Fibroblast of the aortic adventitia (primary cell): ENCODE data around the gene CHRD. TPM values are rescaled to one million over a fixed set of nuclear protein-coding genes. Genes with fewer than 3 reads are reported as not detected.

Experiments
- DNase-seq: peaks from one replicate; pipeline ENCODE4 v3.0.0-alpha.2; 2010; ENCODE audit warnings: low read depth
- H3K4me3 ChIP-seq: 2 replicates; pipeline ENCODE4 v1.5.1; 2011; ENCODE audit warnings: low read depth, mild to moderate bottlenecking, control low read depth, low read length, moderate library complexity
- CTCF ChIP-seq: IDR thresholded peaks from 2 replicates; pipeline ENCODE4 v1.5.1; 2011; ENCODE audit warnings: mild to moderate bottlenecking, low read length, control low read depth, inconsistent platforms; ENCODE audit not compliant: insufficient read depth
- total RNA-seq: library from RNA; depleted of rRNA; stranded (reverse); fragments of >200 nt; gene quantifications from 2 replicates; pipeline ENCODE4 v1.2.3, GENCODE V29; 2012; ENCODE audit warnings: low replicate concordance

Gene CHRD
- total RNA-seq, 1 donor = 0.36 TPM

- H3K4me3 ChIP-seq = no peak overlapping the region
- TF ChIP-seq CTCF = no peak
Measured at GRCh38 chr3:184358921-184359350, 20.9 kb upstream of the CHRD start.

GRCh38 chr3:184359610-184360009 lies 20.2 kb upstream of the CHRD start:
- TF ChIP-seq CTCF = no peak
- no peak overlapping the region for H3K4me3 ChIP-seq
- no peak for DNase-seq

More at GRCh38 chr3:184358921-184359350, 20.9 kb upstream of the CHRD start:
- DNase-seq = no peak

DNA sequence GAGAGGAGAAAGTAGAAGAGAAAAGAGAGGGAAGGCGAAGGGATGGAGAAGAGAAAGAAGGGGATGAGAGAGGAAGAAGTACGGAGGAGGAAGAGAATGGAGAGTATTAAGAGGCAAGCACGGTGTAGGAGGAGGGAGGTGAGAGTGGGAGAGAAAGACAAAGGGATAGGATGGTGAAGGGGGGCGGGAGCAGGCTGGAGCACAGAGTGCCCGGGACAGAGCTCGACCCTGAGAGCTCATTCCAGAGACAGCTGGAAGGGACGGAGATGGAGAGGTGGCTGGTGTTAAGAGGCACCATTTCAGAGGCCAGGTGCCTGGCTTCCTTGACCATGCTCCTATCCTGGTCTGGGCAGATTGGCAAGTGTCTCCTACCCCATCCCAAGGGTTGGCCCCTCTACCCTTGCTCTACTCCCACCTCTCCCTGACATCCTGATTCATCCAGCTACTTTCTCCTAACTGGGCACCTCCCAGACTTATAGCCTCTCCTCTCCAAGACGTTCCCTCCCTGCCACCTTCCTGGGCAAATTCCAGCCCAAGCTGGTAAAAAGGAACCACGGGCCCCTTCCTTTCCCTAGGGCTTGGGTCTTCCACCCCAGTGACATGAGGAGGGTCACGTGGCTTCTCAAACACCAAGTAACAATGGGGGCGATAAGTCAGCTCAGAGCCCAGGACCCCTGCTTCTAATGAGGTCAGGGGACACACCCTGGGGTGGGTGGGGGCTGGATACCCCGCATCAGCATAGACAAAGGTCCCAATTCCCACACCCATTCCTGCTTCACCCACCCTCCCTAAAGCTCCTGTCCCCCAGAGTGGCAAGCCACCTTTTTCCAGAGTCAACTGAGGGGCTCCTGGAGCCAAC lies 19.6 kb upstream of the CHRD start:
- no peak for DNase-seq
- no peak for TF ChIP-seq CTCF
- H3K4me3 ChIP-seq = peak overlapping the region; percentile 85

DNA sequence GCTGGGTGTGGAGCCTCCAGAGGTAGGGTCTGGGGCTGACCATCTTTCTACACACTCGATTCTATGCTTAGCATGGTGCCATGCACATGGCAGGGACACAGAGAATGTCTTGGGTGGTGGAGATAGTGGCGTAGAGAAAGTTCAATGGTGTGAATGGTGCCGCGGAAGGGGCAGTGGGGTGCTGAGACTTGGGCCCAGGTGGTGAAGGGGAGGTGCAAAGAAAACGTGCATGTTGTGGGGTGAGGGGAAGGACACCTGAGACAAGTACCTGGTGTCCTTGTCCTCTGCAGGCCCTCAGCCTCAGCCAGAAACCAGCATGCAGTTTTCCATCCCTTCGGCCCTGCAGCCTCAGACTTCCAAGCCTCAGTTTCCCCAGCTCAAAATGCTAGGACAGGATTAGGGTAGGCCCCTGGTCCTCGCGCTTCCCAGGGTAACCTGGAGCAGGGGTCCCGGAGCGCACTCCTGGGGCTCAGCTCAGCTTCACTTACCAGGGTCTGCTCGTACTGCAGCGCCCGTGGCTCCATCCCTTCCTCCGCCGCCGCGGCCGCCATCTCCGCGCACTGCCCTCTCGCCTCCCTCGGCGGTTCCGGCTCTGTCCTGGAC lies 18.8 kb upstream of the CHRD start:
- TF ChIP-seq CTCF = no peak
- no peak for DNase-seq

DNA sequence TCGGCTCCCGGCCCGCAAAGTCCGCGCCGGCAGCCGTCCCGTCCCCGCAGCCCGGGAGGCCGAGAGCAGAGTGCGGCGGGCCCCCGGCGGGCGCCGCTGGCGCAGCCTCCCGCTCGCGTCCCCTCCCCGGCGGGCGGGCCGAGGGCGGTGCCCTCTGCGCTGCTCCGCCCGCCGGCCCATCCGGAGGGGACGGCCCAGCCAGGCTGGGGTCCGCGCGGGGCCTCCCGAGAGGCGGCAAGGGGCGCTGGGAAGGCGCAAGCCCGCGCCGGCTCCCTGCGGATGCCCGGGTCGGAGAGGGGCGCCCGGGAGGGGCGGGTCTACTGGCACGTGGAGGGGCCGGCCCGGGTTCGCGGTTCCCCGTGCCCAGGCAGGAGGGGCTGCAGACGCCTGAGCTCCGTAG lies 18.3 kb upstream of the CHRD start, which contains the start of the genes CLCN2 and POLR2H:
Gene CLCN2 (minus strand): TSS at position 74 of the 400 bp plus-strand sequence. CDS start 126 bp downstream, outside the sequence.
Gene POLR2H (plus strand): TSS at position 179 of the 400 bp plus-strand sequence. CDS start 1,783 bp downstream, outside the sequence.
- TF ChIP-seq CTCF = no peak
- peak within 1 kb of the TSS; percentile 85 for H3K4me3 ChIP-seq
- peak; percentile 26 for DNase-seq

More for the DNA sequence above, 18.8 kb upstream of the CHRD start:
- H3K4me3 ChIP-seq = peak overlapping the region; percentile 85

GRCh38 chr3:184361932-184362667 lies 17.8 kb upstream of the CHRD start:
- TF ChIP-seq CTCF = no peak
- H3K4me3 ChIP-seq = peak overlapping the region; percentile 85
- DNase-seq = no peak
